IPS DF 19.7 (cell line): Measurements from ENCODE around the gene HIVEP3.

Experiments used
- DNase-seq: peaks from one replicate; pipeline ENCODE4 v3.0.0-alpha.2; 2013; ENCODE audit warnings: low read depth, low spot score

Gene HIVEP3

DNA sequence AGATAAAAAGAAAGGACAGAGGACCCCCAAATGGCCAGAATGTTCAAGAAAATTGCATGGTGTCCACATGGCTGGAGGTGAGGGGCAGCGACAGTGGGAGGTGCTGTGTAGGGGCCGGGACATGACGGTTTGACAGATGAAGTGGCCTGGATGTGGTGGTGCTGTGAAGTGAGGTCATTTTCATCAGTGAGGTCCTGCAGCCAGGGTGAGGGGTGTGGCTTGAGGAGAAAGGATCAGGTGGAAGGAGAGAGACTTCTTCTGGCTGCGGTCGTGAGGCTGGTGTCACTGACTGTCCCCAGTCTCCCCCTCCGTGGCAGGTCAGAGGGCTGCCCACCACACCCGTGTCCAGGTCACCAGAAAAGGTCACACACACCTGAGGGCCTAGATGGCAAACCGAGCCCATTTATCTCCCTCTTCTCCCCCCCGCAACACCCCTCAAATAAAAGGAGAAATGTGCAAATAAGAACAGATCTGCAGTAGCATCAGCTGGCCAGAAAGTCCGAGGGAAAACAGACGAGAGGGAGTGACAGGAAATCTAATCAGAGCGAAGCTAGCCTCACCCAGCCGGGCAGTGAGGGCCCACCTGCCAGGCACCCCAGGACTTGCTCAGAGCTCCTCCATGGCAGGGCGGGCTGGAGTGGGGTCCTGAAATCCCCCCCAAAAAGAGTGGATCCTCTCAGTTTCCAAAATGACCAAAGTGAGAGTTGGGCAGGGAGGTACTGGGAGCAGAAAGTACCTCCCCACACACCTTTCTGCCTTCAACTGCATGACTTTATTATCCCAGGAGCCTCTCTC lies 285.7 kb downstream of the HIVEP3 start:
- no peak for DNase-seq

DNA sequence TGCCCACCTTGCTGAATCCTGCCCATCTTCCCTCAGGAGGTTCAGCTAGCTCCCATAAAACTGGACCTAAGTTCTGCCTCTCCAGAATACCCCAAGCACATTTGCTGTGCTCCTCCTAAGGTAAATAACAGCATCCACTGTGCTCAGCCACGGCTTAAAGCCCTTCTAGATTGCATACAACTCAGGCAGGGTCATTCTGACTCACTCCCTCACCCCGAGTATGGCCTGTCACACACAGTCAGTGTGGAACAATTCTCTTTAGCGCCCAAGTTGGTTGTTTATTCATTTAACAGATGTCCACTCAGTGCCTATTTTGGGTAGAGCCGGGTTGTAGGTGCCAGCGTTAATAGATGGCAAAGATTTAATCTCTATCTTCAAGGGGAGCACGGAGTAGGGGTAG lies 286.8 kb downstream of the HIVEP3 start:
- DNase-seq, result no peak

DNA sequence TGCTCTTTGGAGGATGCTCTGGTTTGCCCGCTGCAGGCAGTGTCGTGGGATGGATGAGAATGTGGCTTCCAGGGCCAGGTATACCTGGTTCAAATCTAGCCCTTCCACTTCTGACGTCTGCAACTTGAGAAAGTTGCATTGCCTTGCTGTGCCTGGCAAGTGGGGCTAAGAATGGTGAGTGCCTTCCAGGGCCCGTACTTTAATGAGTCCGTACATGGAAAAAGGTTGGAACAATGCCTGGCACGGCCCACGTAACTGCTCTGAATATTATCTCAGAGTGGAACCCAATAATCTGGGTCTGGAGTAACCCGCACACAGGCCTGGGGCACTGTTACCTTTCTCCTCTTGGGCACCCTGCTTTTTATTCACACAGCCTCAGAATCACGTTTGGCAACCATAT lies 287.6 kb downstream of the HIVEP3 start:
- no peak for DNase-seq

DNA sequence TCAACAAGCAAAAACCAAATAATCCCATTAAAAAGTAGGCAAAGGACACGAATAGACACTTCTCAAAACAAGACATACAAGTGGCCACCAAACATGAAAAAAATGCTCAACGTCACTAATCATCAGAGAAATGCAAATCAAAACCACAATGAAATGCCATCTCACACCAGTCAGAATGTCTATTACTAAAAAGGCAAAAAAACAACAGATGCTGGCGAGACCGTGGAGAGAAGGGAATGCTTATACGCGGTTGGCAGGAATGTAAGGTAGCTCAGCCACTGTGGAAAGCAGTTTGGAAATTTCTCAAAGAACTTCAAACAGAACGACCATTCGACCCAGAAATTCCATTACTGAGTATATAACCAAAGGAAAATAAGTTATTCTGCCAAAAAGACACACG lies 289.2 kb downstream of the HIVEP3 start:
- no peak for DNase-seq

DNA sequence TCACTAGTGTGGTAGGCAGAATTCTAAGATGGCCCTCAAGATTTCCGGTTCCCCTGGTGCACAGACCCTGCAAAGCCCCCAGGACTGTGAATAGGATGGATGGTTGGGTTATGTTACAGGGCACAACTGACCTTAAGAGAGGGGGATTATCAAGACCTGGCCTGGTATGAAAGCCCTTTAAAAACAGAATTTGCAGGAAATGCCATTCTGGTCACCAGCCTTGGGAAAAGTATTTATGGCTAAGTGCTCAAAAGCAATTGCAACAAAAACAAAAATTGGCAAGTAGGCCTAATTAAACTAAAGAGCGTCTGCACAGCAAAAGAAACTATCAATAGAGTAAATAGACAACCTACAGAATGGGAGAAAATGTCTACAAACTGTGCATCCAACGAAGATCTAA lies 289.6 kb downstream of the HIVEP3 start:
- DNase-seq, result no peak

DNA sequence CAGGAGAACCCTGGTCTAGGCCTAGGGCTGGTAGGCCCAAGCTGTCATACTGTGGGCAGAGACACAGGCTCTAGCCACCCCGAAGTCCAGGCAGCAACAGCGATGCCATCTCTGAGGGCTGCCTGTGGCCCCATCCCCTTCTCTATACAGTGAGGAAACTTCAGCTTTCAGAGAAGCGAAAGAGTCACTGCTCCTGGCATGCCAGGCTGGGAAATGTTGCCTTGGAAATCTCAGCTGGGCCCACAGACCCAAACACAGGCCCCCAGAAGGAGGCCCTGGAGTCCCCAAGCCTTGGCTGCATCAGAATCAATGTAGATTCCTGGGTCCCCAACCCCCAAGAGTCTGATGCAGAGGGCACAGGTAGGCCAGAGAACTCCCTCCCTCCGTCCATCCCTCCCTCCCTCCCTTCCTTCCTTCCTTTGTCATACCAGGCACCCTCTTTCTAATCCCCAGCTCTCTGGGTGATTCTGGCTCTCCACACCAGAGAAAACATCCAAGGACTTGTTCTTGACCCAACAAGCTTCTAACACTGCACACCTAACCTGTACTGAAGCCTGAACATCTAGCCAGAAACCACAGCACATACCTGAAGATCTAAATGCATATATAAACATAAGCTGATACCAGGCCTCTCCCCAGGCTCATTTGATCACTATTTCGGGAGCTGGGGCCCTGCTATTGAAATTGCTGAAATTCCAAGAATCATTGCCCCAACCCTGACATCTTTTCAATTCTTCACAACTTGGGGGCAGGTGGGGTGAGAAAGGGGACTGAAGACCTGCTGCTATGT lies 291.0 kb downstream of the HIVEP3 start:
- DNase-seq, result no peak

DNA sequence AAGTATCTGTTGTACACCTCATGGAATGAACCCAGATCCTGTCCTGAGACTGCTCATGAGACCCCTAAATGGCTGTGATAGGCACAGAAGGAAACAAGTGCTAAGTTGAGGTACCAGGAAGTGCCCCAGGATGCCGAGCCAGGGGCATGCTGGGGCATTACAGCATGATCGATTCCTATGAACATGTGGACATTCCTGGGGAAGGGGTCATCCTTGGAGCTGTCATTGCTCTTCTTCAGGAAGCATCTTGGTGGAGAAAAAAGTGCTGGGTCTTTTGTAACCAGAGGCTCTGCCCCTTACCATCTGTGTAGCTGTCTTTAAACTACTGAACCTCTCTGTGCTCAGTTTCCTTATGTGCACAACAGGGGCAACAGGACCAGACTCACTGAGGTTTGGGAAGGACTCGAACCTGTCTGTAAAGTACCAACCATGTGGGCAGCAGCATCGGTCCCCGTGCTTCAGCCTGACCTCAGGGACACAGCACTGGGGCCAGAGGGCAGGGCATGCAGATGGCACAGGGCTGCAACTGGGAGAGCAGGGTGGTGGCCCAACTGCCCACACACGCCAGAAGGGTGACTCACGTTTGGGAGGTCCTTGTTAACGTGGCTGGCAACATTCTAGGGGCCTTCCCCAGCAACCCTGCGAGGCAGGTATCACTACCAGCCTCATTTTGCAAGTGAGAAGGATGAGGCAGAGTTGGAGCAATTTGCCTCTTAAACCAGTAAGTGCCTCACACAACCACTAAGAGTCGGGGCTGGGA lies 291.9 kb downstream of the HIVEP3 start:
- no peak for DNase-seq

DNA sequence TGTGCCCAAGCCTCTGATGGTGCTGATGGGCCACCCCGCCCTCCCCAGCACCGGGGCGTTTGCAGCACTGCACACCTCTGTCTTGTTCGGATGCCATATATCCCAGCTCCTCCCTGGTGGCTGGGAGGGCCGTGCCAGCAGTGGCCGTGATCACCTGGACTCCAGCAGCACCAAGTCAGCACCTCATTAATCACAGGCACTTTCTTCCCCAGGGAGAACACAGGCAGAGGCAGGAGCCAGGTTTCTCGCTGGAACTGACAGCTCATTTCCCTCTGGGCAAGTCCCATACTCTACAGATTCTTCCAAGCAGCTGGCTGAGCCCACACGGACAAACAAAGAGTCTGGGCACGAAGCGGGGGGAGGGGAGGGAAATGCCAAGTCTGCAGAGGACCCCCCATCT lies 292.6 kb downstream of the HIVEP3 start:
- DNase-seq, result no peak

DNA sequence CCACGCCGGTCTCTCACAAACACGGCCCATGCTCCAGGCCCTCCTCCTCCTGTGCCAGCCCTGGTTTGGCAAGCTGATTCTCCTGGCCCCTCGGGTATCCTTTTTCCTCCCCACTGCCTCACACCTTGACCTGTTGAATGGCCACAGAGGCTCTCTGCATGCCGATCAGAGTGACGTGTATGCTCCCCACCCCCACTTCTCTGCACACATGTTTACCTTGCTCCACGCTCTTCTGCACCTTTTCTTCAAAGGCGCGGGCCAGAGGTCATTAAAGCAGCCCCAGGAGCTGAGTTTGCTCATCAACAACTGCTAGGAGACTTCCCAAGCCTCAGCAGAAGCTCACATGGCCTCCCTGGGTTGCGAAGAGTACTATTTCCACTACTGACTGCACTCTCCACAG lies 295.0 kb downstream of the HIVEP3 start:
- no peak for DNase-seq

DNA sequence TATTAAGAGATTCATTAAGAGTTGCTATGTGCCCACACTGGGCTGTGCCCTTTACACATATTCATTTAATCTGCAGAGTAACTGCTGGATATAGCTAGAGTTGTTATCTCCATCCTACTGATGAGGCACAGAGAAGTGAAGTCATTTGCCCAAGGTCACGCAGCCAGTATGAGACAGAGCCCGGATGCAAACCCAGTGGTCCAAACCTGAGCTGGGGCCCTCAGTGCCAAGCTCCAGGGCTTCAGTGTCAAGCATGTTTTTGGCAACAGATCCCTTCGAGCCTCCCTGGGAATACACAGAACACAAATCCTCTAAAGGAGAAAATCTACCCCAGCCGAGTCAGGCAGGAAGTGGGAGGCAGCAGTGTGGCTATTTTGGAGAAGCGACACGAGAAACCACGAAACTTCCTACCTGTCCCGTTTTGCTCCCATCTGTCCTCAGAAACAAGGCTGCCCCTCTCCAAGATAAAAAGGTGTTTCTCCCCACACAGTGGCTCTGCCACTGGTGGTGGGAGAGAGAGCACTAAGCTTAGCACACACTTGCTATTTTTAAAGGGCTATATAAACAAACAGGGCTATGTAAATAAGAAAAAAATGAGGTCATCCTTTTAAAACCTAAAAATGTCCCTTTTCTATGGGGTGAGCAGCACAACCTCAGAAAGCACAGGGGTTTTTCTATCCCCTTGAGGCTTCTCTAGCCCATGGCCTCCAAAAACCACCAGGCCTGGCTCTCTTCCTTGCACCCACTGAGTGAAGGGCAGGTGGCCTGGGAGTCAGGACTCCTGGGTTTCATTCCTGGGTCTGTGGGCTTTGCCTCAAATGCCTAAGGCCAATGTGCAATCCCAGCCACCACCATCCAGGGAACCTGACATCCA lies 295.6 kb downstream of the HIVEP3 start:
- no peak for DNase-seq

DNA sequence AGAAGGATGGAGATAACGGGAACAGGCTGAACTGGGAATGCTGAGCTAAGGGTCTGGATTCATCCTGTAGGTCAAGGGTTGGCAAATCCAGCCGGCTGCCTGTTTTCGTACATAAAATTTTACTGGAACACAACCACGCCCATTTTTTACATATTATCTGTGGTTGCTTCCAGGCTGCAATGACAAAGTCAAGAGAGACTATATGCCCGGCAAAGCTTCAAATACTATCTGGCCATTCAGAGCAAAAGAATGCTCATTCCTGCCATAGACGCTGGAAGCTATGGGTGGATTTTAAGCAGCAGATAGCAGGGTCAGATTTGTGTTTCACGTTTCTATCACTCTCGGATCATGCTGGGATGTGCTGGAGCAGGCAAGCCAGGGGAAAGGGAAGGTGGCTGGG lies 296.3 kb downstream of the HIVEP3 start:
- DNase-seq, result no peak

DNA sequence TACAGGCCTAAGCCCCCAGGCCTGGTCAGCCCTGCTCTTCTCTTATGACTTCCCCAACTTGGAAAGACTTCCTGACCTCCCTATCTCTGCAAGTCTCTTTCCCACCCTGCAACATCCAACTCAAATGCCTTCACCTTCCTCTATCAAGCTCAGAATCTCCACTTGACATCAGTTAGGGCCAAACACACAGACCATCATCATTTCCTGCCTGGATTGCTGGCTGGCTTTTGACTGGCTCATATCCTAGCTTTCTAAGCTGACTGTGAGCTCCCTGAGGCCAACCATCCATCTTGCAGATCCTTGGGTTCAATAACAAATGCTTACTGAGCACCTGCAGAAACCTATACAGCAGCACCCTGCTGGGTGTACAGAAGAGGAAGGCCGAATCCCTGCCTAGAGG lies 296.9 kb downstream of the HIVEP3 start:
- DNase-seq, result no peak

DNA sequence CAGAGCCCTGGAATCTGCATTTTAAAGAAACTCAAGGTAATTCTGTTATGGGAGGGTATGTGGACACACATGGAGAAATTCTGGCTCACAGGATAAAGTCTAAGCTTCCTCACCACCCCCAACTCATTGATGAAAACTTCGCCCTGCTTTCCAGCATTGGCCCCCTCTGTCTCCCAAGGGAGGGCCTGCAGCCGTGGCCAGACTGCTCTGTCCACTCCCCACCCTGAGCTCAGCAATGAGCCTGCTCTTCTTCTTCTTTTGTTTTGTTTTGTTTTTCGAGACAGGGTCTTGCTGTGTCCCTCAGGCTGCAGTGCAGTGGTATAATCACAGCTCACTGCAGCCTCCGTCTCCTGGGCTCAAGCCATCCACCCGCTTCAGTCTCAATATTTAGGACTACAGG lies 297.5 kb downstream of the HIVEP3 start:
- DNase-seq, result no peak

DNA sequence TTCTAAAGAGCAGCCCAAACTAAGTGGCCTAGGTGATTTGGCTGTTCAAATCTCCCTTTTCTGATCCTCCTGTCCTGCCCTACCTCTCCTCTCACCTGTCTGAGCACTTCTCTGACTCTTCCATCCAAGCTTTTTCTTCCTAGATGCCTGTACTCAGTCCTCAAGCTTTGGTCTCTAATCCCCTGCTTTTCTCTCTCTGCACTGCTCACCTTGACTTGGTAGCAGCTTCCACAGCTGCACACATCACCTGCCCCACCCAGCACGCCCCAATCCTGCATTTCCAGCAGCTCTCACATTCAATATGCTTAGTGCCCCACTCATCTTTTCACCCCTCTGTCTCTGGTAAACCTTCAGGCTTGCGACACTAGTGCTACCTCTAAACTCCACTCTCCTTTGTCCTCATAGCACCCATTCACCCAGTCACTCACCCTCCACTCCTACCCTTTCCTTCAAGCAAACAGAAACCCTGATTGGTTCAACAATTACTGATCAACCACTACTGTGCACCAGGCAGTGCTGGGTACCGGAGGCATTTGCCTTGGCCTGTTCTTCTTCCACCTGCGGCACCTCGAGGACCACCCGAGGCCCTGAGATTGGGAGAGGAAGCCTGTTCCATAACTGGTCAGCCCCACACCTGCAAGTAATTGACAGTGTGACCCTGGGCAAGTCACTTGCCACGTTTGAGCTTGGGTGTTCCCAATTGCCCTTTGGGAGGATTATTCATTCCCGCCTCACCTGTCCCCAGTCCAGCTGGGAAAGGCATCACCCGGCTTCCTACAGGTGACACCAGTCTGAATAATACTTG lies 298.2 kb downstream of the HIVEP3 start:
- no peak for DNase-seq

DNA sequence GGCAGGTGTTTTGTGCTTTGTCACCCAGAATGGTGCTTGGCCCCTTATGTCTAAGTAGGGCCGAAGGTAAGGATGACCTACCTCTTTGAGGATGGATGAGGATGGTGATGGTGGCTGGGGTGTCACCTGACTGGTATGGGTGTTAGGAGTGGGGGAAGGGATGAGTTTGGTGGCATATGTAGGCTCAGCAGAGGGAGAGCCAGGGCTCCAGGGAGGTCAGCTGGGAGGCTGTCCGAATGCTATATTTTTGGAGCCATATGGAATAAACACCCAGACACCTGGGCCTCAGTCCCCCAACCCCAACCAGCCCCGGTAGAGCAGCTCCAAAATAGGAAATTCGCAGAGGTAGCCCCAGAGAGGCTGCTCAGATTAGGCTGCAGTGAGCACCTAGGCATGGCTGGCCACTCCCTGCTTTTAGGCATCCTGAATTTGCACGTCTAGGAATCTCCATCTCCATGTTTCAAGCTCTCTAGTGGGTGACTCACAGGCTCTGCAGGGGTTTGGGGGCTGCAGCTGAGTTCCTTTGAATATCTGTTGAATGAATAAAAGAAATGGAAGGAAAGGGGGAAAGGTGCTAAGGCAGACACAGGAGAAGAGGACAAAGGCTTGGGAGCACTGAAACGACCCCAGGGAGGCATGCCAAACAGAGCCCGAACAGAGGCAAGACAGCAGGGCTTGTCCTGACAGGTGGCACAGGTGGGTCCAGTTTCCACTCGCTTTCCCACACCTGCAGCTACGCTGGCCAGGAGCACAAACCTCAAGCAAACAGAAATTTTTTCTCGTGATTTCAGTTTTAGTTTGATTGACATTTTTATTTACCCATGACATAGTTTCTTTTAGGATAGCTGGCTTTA lies 299.0 kb downstream of the HIVEP3 start:
- DNase-seq, result peak; percentile 2

DNA sequence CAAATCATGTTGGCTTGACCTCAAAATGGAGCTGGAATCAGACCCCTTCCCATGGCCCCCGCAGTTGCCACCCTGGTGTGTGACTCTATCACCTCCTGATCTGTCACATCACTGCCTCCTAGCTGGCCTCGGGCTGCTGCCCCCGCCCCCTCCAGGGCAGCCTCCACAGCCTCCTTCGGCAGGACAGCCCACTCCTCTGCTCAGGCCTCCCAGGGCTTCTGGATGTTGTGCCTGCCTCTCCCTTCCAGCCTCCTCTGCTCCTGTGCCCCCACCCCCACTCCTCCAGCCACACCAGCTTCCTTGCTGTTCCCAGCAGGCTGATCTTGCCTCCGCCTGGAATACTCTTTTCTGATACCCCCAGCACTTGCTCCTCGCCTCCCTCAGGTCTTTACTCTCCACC lies 299.9 kb downstream of the HIVEP3 start:
- DNase-seq, result no peak

DNA sequence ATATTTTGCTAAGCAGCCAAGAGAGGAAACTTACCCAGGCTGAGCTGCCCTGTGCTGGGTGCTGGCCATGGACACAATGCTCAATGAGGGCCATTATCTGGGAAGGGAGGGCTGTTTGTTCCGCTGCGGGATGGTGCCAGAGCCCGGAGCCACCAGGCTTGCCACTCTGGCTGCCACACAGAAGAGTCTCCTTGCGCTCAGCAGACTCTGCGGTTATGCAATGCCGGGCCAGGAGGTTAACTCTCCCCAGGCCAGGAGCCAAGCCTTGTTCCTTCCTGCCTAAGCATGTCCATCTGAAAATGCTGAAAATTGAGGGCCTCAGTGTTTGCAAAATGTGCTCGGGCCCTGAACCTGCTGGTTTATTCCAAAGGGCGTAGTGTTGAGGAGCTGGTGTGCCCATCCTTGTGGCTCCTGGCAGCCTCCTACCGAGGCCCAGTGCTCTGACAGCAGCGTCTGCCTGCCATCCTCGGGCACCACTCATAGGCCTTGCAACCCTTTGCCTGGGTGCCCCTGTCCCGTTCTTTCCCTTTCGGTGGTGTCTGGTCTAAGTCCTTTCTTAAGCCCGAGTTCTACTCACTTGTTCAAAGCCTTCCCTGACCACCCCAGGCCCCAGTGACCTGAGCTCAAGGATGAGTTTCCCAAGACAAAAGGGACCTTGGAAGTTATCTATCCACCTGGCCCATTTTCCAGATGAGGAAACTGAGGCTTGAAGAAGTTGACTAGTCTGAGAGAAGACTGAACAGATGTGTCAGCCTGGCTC lies 300.5 kb downstream of the HIVEP3 start:
- no peak for DNase-seq

DNA sequence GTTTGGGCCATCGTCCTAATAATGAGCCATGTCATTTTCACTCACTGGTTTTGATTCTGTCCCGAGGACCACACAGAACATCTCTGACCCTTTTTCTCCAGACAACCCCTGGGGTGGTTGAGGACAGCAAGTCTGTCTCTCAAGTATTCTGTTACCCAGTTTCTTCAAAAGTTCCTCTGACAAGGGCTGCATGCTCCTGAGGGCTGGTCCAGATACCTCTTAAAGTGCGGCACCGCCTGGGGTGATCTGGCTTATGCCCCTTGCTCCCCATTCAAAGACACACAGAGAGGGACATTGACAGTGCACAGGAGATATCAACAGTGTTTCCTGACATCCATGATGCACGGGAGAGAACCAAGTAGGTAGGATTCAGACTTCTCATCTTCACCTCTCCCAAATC lies 301.4 kb downstream of the HIVEP3 start:
- DNase-seq, result no peak

DNA sequence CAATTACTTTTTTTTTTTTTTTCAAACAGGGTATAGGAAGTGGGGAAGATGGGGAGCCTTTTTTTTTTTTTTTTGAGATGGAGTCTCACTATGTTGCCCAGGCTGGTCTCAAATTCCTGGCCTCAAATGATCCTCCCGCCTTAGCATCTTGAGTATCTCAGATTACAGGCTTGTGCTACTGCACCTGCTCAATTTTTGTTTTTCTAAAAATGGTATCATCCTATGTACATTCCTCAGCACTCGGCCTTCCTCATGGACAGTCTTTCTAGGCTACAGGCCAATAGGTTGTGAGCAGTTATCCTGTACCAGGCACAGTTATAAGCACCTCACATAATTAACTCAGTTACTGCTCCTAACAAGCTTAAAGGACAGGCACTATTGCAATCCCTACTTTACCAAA lies 302.2 kb downstream of the HIVEP3 start:
- DNase-seq, result no peak
